ENCODE results near the gene PTPRM. TPM values are rescaled to one million over a fixed set of nuclear protein-coding genes. Genes with fewer than 3 reads are reported as not detected.

Gene PTPRM
- total RNA-seq, 1 experiment from 2014 or later, result 100.0 TPM

DNA sequence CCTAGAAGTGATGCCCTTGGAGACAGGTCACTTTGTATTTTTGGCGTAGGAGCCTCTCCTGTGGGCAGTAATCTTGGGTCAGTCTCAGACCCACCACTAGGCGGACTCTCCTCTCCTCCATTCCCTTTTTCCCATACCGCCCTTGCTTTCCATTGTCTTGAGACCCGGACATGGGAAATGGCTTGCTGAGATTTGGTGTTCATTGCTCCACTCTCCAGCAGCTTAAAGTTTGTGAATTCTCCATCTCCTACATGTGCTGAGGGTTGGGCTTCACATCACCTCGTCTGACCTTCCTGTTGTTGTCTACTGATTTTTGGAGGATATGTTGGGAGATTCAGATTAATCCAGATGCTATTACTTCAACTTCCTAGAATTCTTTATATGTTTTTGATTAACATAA, 882.9 kb downstream of the PTPRM start:
- ChIA-PET POLR2A (no interaction called here), CTCF (no interaction called here)
- no peaks in the 10 kb centered on the region for H3K27me3 Mint-ChIP-seq (ENCODE audit: insufficient read depth, unreplicated experiment)
- DNase-seq, result peak in 1 of 2 experiments; percentile 34
- Histone ChIP-seq H3K4me1 (no peaks in the 10 kb centered on the region), H3K9me3 (no peaks in the 10 kb centered on the region), H3K36me3 (ENCODE audit: control insufficient read depth, insufficient read depth, low read length) (no peaks in the 10 kb centered on the region), H3K4me3 (ENCODE audit: low read depth, low read length) (no peak overlapping the region), H3K27me3 (replicated peaks; ENCODE audit: control insufficient read depth, insufficient read depth, low read length) (no peaks in the 10 kb centered on the region)
- H3K36me3 Mint-ChIP-seq (ENCODE audit: insufficient read depth, unreplicated experiment), result peaks cover 6% of the 10 kb centered on the region
- H3K4me1 Mint-ChIP-seq (ENCODE audit: low read depth, unreplicated experiment), result peaks cover 6% of the 10 kb centered on the region
- H3K4me3 Mint-ChIP-seq (ENCODE audit: unreplicated experiment), result no peak overlapping the region
- no peak overlapping the region for H3K27ac Mint-ChIP-seq (ENCODE audit: unreplicated experiment)
- TF ChIP-seq, protein P1, sequence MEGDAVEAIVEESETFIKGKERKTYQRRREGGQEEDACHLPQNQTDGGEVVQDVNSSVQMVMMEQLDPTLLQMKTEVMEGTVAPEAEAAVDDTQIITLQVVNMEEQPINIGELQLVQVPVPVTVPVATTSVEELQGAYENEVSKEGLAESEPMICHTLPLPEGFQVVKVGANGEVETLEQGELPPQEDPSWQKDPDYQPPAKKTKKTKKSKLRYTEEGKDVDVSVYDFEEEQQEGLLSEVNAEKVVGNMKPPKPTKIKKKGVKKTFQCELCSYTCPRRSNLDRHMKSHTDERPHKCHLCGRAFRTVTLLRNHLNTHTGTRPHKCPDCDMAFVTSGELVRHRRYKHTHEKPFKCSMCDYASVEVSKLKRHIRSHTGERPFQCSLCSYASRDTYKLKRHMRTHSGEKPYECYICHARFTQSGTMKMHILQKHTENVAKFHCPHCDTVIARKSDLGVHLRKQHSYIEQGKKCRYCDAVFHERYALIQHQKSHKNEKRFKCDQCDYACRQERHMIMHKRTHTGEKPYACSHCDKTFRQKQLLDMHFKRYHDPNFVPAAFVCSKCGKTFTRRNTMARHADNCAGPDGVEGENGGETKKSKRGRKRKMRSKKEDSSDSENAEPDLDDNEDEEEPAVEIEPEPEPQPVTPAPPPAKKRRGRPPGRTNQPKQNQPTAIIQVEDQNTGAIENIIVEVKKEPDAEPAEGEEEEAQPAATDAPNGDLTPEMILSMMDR (IDR thresholded peaks at IDR 0.05; ENCODE audit: insufficient read depth in 1 of 2, low read depth in 1 of 2, low read length in 1 of 2, severe bottlenecking in 1 of 2, unreplicated experiment in 1 of 2), result peak; percentile 54 to 55
- no TSS peak for BruUV-seq (replicated peaks)
- intact Hi-C loops (cut with micrococcal nuclease; ENCODE audit: unreplicated experiment), result no loop called here
- H3K9me3 Mint-ChIP-seq (ENCODE audit: unreplicated experiment), result no peaks in the 10 kb centered on the region

DNA sequence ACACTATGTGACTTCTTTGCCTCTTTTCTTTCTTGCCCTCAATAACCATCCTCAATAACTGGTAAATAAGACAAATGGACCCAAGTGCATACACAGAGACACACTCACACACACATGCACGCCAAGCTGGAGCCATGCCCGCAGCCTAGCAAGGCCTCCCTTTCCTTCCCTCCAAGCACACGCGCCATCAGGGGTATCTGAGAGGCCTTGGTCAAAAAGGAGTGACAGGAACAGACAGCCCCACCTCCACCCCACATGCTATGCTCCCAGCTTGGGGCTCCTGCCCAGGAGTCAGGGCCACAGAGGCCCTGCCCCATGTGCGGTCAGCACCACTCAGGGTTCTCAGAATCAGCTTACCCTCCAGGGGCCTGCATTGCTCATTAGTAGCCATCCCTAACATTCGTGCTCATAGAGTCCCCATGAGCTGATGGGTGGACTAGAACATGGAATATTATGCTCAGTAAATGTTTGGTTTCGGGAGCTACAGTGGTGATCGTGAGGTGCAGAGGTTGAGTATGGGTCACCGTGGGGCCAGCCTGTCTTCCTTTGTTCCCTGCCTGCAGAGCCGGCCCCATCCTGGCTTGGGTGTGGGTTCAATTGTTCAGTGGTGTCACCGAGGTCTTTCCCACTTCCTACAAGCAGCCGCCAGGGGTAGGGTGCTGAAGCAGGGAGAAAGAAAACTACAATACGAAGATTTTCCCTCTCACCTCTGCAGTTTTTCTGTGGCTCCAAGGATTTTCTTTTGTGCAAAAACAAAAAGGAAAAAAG, 884.0 kb downstream of the PTPRM start:
- H3K4me1 ChIP-seq, result no peaks in the 10 kb centered on the region
- intact Hi-C loops (cut with micrococcal nuclease; ENCODE audit: unreplicated experiment), result no loop called here
- ChIA-PET CTCF (no interaction called here), POLR2A (no interaction called here)
- Mint-ChIP-seq H3K27me3 (ENCODE audit: insufficient read depth, unreplicated experiment) (no peaks in the 10 kb centered on the region), H3K4me1 (ENCODE audit: low read depth, unreplicated experiment) (peaks cover 6% of the 10 kb centered on the region), H3K36me3 (ENCODE audit: insufficient read depth, unreplicated experiment) (peaks cover 6% of the 10 kb centered on the region), H3K27ac (ENCODE audit: unreplicated experiment) (no peak overlapping the region), H3K9me3 (ENCODE audit: unreplicated experiment) (no peaks in the 10 kb centered on the region), H3K4me3 (ENCODE audit: unreplicated experiment) (no peak overlapping the region)
- no peaks in the 10 kb centered on the region for H3K9me3 ChIP-seq
- H3K4me3 ChIP-seq (ENCODE audit: low read depth, low read length), result no peak overlapping the region
- no TSS peak for BruUV-seq (replicated peaks)
- DNase-seq, result no peak
- H3K27me3 ChIP-seq (replicated peaks; ENCODE audit: control insufficient read depth, insufficient read depth, low read length), result no peaks in the 10 kb centered on the region
- no peaks in the 10 kb centered on the region for H3K36me3 ChIP-seq (ENCODE audit: control insufficient read depth, insufficient read depth, low read length)
- TF ChIP-seq, protein P1 (IDR thresholded peaks at IDR 0.05; ENCODE audit: insufficient read depth in 1 of 2, low read depth in 1 of 2, low read length in 1 of 2, severe bottlenecking in 1 of 2, unreplicated experiment in 1 of 2), result no peak

DNA sequence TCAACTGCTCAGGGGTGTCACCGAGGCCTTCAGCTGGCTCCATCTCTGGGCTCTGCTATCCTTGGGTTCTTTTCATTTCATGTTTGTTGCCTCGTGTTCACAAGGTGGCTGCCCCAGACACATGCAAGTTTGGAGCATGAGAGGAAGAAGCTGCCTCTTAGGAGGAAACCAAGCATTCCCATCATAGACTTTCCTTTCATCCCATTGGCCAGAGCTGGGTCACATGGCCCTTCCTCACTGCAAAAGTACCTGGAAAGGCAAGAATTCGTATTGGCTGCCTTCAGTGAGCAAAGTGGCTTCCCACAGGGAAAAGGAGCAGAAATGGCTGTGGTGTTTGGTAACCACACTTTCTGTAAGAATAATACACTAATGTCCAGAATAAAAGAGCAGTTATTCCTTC, 886.4 kb downstream of the PTPRM start:
- TF ChIP-seq, protein P1 (IDR thresholded peaks at IDR 0.05; ENCODE audit: insufficient read depth in 1 of 2, low read depth in 1 of 2, low read length in 1 of 2, severe bottlenecking in 1 of 2, unreplicated experiment in 1 of 2), result no peak
- ChIA-PET CTCF (no interaction called here), POLR2A (no interaction called here)
- H3K36me3 ChIP-seq (ENCODE audit: control insufficient read depth, insufficient read depth, low read length), result no peaks in the 10 kb centered on the region
- no peak overlapping the region for H3K4me3 ChIP-seq (ENCODE audit: low read depth, low read length)
- H3K9me3 ChIP-seq, result no peaks in the 10 kb centered on the region
- Mint-ChIP-seq H3K9me3 (ENCODE audit: unreplicated experiment) (no peaks in the 10 kb centered on the region), H3K27ac (ENCODE audit: unreplicated experiment) (no peak overlapping the region), H3K4me1 (ENCODE audit: low read depth, unreplicated experiment) (no peaks in the 10 kb centered on the region), H3K36me3 (ENCODE audit: insufficient read depth, unreplicated experiment) (peaks cover 6% of the 10 kb centered on the region), H3K4me3 (ENCODE audit: unreplicated experiment) (no peak overlapping the region), H3K27me3 (ENCODE audit: insufficient read depth, unreplicated experiment) (no peaks in the 10 kb centered on the region)
- intact Hi-C loops (cut with micrococcal nuclease; ENCODE audit: unreplicated experiment), result no loop called here
- BruUV-seq (replicated peaks), result no TSS peak
- H3K4me1 ChIP-seq, result no peaks in the 10 kb centered on the region
- DNase-seq, result no peak
- H3K27me3 ChIP-seq (replicated peaks; ENCODE audit: control insufficient read depth, insufficient read depth, low read length), result no peaks in the 10 kb centered on the region

Measured in Caco-2 (cell line).